Measurements from ENCODE around the gene PRLHR.
"Not testable (repeated sequence)": the region's sequence is repeated elsewhere in the genome, so short reads cannot be mapped to it uniquely, and the experiment has no call there.

PRLHR gene

DNA sequence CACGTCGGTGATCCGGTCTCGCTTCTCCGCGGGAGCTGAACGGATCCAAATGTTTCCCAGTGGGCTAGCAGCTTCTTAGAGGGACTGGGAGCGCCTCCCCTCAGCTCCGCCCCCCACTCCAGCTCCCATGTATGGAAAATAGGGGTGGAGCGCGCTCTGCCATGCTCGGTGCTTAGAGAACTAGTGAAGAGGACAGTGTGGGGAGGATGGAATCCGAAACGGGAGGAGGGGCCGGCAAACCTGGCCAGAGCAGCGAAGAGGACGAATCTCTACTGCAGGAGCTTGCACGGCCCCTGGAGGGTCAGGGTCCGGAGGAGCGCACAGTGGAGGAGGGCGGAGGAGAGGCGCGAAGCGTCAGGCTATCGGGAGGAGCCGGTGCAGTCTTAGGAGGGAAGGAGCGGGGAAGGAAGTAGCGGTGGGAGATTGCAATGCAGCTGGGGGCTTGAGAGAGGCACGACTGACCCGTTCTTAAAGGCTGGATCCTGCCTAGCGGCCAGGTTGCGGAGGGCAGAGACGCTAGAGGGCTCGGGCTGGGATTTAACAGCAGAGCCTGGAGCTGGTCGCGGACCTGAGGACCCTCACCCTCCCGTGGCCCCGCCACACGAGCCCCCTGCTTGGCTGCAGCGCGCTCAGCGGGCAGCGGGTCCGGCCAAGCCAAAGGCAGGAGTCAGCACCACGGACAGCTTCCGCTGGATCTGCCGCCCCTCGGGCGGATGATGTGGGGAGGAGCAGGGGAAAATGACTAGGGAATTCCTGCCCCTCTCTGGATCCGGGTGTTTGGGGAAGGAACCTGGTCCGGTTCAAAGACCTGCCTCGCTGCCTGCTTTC, at the start of gene PRLHR:
PRLHR (minus strand) TSS at position 51 of the 828 bp plus-strand sequence. CDS start 404 bp downstream, outside the sequence.
- DNase-seq (ENCODE audit: low spot score): no peak

DNA sequence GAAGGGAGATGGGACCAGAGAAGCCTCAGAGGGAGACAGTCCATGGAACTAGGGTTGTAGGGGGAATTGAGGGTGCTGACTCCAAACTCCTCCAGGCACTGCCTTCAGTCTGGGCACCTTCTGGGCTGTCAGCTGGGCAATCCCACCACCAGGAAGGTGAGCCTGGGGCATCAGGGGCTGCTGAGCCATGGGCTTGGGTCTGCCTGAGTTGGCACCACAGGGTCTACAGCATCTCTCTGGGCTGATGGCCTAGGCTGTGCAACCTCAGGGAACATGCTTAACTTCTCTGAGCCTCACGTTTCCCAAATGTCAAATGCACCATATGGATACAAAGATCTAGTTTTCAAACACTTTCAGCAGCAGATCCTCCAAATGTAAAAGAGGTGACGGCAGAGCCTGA, 46.8 kb upstream of the PRLHR start:
- DNase-seq (ENCODE audit: low spot score): no peak

DNA sequence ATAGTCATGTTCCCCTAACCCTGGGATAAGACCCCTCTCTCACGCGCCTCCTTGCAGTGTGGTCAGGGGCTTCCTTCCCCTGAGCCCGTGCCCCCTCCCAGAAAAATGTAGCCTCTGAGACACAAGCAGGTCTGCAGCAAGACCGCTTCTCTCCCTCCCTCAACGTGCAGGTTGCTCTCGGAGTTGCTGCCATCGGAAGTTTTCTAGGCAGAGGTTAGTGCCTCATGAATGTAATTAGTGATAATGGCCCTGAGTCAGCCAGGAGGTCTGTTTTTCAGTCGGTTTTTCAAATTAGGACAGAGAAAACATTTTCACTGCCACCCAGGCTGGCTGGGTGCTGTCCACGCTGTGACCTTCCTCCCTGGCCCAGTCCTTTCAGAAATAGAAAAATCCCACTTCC, 43.2 kb upstream of the PRLHR start:
- DNase-seq (ENCODE audit: low spot score): no peak

DNA sequence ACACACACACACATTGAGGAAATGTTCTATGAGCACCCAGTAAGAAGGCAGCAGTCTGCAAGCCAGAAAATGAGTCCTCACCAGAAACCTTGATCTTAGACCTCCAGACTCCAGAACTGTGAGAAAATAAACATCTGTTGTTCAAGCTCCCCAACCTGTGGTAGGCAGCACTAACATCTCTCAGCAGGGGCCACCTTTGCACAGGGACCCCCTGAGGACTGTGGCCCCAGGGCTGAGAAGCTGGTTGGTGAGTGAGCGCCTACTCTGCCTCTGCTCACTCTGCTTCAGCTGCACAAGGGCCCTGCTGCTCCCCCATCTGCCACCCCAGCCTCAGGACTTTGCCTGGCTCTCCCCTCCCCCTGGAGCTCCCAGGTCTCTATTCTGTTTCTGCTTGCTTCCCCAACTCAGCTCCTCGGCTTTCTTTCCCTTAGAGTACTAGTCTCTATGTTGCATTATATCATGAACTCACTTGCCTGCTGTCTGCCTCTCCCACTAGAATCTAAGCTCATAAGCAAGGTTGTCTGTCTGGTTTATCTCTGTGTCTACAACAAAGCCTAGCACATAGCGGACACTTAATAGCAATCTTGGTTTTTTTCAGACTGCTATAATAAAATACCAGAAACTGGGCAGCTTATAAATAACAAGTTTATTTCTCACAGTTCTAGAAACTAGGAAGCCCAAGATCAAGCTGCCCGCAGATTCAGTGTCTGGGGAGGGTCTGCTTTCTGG, 40.4 kb upstream of the PRLHR start:
- no peak for DNase-seq (ENCODE audit: low spot score)

DNA sequence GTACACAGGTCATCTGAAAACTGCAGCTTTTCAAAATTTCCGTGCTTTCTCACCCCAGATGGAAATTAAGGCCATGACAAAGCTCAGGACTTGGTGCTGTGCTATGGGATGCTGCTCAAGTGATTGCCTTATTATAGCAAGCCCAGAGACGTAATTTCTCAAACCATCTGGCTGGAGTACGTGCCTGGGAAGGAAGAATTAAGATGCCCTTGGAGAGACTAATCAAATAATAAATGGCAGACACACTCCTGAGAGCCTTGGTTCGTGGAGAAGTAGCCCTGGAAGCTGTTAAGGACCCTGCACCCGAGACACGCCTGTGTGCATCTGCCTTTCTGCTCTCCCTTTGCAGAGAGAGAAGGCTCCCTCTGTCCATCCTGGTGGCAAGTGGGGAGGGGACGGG, 38.3 kb upstream of the PRLHR start:
- no peak for DNase-seq (ENCODE audit: low spot score)

DNA sequence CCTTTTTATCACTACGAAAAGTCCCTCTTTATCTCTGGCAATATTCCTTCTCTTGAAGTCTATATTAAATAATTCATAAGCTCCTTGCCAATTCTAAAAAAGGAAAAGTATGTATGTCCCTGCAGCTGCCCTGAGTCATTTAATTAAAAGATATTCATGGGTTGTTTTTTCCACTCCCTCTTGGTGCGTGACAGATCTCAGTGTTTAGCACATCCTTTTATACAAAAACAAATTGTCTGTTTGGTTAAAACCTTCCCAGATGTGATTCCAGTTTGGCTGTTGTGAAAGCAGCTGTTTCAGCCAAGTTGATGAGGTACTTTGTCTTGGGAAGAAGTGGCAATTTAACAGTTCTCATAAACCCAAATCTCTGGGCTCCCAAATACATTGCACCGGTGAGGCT, 33.8 kb upstream of the PRLHR start:
- DNase-seq (ENCODE audit: low spot score): no peak

DNA sequence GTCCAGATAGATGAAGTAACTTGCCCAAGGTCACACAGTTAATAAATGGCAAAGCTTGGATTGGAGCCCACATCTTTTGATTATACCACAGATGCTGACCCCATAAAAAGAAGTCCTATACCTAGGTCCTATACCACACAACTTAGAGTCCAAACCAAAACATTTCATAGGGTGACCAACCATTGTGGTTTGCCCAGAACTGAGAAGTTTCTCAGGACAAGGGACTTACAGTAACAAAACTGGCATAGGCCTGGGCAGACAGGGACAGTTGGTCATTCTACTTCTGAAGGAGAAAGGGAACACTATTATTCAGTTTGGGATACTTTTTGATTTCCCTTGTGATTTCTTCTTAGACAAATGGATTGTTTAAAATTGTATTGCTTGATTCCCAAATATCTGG, 32.9 kb upstream of the PRLHR start:
- DNase-seq (ENCODE audit: low spot score): no peak

DNA sequence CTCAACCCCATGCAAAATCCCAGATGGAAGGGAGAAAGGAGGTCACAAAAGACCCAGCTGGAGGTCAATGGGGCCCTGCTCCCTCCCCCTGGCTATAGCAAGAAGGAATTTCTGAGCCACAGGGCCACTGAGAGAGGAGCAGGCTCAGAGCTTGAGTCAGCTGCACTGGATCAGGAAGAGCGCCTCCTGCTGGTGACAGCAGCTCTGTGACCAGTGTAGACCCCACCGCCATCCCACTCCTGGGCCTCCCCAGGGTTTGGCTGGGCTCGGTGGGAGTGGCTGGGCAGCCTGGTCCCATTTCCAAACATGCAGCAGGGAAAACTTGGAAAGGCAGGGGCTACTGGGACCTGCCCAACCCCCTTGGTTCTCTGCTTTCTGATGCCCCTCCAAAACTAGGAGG, 31.5 kb upstream of the PRLHR start:
- no peak for DNase-seq (ENCODE audit: low spot score)

DNA sequence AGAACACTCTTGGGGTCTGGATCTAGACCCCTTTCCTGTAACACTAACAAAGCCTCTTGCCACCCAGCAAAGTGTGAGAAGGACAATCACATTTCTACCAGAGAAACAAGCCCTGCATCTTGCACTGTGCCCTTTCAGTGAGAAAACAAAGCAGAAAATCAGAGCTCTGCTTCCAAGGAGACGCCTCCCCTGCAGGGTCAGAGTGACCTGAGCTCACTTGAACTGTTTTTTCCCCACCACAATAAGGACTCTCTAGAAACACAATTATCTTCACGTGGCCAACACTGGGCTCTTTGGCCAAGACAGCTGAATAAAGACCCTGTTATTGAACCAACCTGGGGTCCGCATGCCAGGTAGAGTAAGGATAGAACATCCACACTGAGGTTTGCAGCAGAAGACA, 30.1 kb upstream of the PRLHR start:
- DNase-seq (ENCODE audit: low spot score): no peak

DNA sequence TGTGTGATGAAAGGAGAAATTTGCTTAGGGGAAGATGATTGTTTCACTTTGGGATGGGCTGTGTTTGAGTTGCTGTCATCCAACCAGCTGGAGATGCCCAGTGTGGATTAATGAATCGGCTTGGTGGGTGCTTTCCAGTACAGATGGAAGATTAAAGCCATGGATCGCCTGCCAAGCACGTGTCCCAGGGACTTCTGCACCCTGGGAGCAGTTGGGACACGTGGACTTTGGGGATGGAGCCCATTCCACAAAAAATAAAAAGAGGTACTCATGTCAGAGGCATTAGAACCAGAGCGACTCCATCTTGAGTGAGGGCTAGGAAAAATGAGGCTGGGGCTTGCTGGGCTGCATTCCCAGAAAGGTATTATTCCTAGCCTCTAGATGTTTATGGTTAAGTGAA, 29.3 kb upstream of the PRLHR start:
- no peak for DNase-seq (ENCODE audit: low spot score)

DNA sequence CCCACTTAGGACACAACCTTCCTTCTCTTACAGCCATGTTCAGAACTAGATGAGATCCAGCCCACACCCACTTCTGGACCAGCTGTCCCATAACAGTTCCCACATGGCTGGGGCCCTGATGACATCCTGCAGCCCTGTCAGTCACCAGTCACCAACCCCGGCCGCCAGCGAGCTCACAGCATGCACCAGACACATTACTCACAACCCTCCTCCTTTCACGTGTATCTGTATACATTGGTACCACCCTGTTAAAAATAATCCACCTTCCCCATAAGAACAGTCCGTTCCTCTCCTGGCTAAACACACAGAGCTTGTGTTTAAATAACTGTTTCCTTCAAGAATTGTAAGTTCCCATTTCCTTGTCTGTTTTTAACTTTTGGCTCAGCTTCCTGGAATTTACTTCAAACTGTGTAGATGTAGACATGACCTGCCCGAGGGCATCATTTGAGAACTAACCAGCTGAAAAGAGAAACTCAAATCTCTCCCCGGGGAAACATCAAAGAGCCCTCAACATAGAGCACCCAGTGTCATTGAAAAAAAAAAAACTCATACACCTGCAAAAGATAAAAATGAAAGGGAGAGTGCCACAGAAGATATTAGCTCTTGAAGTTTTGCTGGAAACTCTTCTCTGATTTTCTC, 26.0 kb upstream of the PRLHR start:
- no peak for DNase-seq (ENCODE audit: low spot score)

DNA sequence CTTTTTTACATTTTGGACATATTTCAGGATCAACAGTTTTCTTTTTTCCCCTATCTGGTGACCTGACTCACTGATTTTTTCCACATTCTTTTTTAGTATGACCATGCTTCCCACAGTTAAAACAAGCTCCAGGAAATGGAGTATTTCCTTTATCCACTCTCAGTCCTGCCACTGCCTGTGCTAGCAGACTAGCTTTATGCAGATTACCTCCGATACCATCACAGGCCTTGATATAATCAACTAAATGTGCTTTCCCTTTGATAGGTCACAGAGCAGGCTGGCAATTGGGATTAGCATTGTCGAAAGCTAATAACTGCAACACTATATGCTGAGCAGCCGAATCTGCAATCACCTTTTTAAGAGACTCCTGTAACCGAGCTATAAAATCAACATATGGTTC, 18.4 kb upstream of the PRLHR start:
- DNase-seq (ENCODE audit: low spot score): not testable (repeated sequence)

DNA sequence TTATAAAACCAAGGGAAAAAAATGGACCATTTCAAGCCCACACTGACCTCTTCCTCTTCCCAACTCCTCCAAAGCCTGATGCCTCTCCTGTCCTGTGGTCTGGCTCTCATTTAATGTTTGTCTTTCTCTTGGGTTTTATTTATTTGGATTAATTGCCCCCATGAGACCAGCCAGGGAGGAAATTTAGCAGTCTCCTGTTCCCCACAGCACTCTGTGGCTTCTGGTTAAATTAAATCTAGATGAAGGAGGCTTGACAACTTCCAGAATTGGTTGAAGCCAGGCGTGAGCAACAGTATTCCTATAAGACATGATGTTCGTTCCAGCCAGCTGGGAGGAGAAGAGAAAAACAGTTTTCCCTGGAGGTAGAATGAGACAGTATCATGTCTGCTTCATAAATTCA, 15.1 kb upstream of the PRLHR start:
- no peak for DNase-seq (ENCODE audit: low spot score)

DNA sequence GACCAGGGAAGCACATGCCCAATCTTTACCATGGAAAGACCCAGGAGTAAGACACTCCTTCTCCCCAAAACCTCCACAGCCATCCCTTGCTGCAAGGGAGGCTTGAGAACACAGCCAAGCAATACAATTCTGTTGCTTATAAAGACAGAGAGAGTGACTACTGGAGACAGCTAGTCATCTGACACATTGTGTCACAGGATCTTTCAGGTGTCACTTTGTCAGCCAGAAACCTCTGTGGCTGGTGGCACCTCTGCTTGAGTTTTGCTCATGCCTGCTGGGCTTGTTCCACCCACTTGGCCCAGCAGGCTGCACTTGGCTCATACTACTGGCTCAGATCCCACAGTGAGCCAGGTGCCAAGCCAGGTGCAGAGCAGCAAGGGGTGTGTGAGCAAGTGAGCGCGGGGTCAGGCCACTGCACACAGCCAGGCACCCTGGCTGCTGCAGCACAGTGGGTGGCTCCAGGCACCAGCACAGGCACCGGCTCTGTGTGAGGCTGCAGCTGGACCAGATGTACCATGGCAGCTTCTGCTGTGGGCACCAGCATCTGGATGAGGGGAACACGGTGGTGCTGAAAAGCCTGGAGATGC, 12.4 kb upstream of the PRLHR start:
- DNase-seq (ENCODE audit: low spot score): no peak

DNA sequence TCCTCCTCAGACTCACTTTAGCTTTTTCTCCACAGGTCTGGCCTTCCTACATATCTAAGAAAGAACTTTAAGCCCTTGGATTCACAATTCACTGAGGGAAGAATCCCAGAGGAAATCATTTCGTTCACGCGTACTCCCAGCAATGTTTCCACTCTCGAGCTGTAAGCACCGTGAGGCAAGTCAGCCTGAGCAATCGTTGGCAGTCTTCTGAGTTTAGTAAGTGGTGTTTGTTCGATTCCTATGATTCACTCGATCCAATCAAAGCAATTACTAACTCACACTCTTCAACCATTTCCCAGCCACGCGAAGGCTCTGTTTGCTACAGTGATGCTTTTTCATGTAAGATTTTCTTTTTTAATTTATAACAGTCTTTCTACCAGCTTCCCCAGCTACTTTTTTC, 10.2 kb upstream of the PRLHR start:
- no peak for DNase-seq (ENCODE audit: low spot score)

DNA sequence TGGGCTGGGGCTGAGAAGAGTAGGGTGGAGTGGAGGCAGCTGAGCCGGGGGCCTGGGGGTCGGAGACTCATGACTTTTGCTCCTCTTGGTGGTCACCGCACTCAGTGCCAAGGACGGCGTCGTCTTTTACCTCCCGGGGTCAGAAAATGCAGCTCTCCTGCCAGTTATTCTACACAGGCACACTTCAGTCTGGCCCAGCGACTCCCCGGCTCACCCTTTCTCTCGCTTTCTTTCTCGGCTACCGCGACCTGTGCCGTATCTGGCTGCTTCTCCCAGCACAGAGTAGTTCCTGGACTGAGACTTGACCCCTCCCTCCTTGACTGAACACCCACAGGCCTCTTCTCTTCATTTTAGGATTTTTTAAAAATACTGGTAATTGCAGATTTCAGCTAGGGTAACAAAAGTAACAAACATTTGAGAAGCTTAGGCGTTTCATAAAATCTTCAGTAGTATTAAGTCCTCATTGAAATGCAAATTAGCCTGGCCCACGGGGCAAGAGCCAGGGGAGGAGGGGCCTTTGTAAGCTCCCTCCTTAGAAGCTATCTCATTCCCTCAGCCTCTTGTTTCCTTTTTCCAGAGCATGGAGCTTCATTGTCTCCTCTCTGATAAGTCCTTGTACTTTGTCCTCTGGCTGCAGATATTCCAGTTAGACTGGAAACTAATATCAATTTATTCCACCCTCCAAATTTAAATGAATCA, 1.1 kb upstream of the PRLHR start:
- no peak for DNase-seq (ENCODE audit: low spot score)

DNA sequence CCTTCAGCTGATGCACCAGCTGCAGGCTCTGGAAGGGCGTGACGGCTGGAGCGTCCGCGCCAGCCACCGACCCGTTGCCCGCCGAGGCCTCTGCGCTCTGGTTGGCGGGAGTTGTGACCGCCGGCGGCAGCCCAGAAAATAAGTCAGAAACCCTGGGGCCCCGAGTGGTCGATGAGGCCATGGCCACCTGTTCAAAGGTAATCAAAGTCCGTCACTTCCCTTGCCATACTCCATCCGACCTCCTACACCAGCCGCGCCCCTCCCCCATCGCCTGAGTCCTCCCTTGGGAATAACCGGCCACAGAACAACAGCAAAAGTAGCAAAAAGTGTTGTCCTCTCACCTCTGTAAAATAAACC, 406 bp downstream of the PRLHR start:
- DNase-seq (ENCODE audit: low spot score): no peak

DNA sequence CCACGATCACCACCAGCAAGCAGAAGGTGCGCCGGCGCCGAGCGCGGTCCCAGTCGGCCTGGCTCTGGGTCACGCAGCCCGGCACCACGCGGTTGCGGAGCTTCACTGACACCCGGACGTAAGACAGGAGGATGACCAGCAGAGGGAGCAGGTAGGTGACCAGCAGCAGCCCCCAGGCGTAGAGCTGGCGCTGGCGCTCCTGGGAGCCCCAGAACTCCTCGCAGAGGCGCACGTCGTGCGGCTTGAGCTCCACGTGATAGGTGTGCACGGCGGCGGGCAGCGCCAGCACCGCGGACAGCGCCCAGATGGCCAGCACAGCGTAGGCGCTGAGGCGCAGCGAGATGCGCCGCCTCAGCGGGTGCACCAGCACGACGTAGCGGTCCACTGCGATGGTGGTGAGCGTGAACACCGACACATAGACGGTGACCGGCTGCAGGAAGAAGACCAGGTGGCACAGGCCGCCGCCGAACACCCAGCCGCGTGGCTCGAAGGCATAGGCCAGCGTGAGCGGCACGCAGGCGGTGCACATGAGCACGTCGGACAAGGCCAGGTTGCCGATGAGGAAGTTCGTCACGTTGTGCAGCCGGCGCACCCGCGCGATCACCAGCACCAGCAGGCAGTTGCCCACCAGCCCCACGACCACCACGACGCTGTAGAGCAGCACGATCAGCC, 920 bp downstream of the PRLHR start:
- DNase-seq (ENCODE audit: low spot score): no peak

DNA sequence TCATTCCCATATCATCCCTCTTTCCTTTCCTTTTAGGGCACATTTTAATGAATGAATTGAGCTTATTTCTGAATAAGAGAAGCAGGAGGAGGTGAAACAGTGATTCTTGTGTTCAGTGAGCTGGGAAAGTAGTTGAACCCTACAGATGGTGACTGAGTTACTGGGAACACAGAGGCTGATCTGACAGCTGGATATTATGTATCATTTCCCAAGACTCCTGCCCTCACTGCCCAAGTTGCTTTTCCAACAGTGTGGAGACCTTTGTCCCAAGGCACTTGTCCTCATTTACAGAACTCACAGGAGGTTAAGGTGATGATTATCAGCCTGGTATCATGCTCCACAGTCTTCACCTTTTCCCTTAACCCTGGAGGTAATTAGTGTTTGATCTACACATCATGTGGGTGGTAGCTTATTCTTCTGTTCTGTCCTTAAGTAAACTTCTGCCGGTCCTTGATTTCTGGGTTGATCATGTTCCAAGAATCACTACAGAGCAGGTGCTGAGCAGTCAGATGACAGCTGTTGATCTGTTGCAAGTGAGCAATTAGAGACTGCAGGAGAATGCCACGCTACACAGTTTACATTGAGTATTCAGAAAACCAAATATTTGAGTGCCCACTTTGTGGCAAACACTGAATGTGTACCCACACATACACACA, 2.6 kb downstream of the PRLHR start:
- DNase-seq (ENCODE audit: low spot score): no peak

DNA sequence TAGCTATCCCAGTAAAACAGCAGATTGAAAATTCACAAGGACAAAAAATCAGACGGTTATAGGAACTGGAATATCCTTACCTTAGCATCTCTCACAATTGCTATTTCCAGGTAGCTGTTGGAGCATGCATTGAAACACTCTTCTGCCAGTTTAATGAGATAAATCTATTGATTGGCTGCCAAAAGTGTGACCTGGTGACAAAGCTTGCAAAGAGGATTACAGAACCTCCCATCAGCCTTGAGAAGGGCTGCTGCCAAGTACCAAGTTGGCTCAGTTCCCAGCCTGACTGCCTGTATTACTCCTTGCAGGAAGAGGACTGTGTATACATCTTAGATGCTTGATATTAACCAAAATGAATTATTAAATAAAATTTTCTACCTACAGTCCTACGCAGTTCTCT, 5.1 kb downstream of the PRLHR start:
- peak; percentile 16 for DNase-seq (ENCODE audit: low spot score)

Measured in putamen (tissue), 1 donor.